Muscle of arm (tissue), 12 donors: ENCODE results near the gene DNAJA3. TPM values are rescaled to one million over a fixed set of nuclear protein-coding genes. Genes with fewer than 3 reads are reported as not detected.

Experiments used
- DNase-seq: peaks from one replicate; pipeline ENCODE4 v3.0.0-alpha.2; 2013
- polyA plus RNA-seq, 12 donors: library from polyadenylated mRNA; unstranded; fragments of 120-200 nt; gene quantifications; one replicate each; pipeline ENCODE4 v1.2.1, GENCODE V29; 2013; ENCODE audit not compliant: insufficient read length in 12 of 12

DNAJA3 gene
- polyA plus RNA-seq, 12 donors = 24.7 to 31.6 (median 29.0) TPM; not detected in 1

GRCh38 chr16:4501071-4501478 is 75.4 kb downstream of the DNAJA3 start:
- DNase-seq = no peak

- DNase-seq = no peak
These were observed 79.9 kb downstream of the DNAJA3 start for GRCh38 chr16:4505356-4506147.

Other genes starting within 250 kb of the DNAJA3 start
- 100 to 1,000 TPM; 146 to 746 (median 542) TPM for gene SRL, start 183.8 kb upstream of the DNAJA3 start, polyA plus RNA-seq
- 10 to 100 TPM in 8 of 12 donors, 1 to 10 TPM in 3, not detected in 1; 7.2 to 29.8 (median 11.5) TPM for gene TFAP4, start 152.8 kb upstream of the DNAJA3 start, polyA plus RNA-seq
- gene GLIS2, start 109.8 kb upstream of the DNAJA3 start, polyA plus RNA-seq = 10 to 100 TPM in 11 of 12 donors, not detected in 1; 13.6 to 35.0 (median 19.8) TPM
- 10 to 100 TPM in 10 of 12 donors, not detected in 2; 16.3 to 28.6 (median 20.4) TPM for gene PAM16, start 74.5 kb upstream of the DNAJA3 start, polyA plus RNA-seq
- 10 to 100 TPM in 5 of 12 donors, 1 to 10 TPM in 6, not detected in 1; 6.2 to 22.1 (median 9.9) TPM for gene VASN, start 54.0 kb upstream of the DNAJA3 start, polyA plus RNA-seq
- gene CORO7, start 9.3 kb upstream of the DNAJA3 start, polyA plus RNA-seq = 10 to 100 TPM in 11 of 12 donors, not detected in 1; 15.7 to 26.2 (median 20.7) TPM
- gene NMRAL1, start 48.8 kb downstream of the DNAJA3 start, polyA plus RNA-seq = 10 to 100 TPM in 10 of 12 donors, not detected in 2; 11.0 to 36.3 (median 14.7) TPM
- 10 to 100 TPM in 11 of 12 donors, not detected in 1; 30.4 to 52.1 (median 37.3) TPM for gene HMOX2, start 50.5 kb downstream of the DNAJA3 start, polyA plus RNA-seq
- gene CDIP1, start 112.9 kb downstream of the DNAJA3 start, polyA plus RNA-seq = 10 to 100 TPM in 11 of 12 donors, not detected in 1; 24.5 to 52.4 (median 34.6) TPM
- gene C16orf96, start 130.5 kb downstream of the DNAJA3 start, polyA plus RNA-seq = 1 to 10 TPM in 1 of 12 donors, under 1 TPM in 9, not detected in 2; 0.32 to 1.1 (median 0.57) TPM
- gene UBALD1, start 189.0 kb downstream of the DNAJA3 start, polyA plus RNA-seq = 10 to 100 TPM in 11 of 12 donors, not detected in 1; 11.2 to 44.0 (median 15.0) TPM
- gene MGRN1, start 199.0 kb downstream of the DNAJA3 start, polyA plus RNA-seq = 10 to 100 TPM in 11 of 12 donors, not detected in 1; 25.3 to 60.5 (median 33.1) TPM